Measurements from ENCODE around the gene SLC4A4.

SLC4A4 gene

DNA sequence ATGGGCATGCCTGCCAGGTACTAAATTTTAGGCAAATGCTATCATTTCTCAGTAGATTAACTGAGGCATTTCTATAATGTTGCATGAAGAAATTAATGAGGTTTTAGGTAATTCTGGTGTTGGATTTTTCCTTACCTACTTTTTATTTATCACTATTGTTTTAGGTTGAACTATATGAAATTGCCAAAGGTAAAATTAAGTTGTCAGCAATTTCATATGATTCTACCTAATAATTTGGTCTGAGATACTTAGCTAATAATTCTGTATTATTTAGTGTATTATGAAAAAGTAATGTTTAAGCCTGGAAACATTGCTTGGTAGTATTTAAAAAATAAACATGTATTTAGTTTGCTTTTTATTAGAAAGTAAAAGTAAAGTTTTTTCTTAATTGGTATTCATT, 22.7 kb downstream of the SLC4A4 start:
- no peaks in the 10 kb centered on the region for H3K36me3 ChIP-seq (ENCODE audit: control insufficient read depth in 2 of 2, insufficient read depth in 1 of 2, low read length in 2 of 2)
- H3K9me3 ChIP-seq (ENCODE audit: control insufficient read depth, insufficient read depth, low read depth, low read length), result no peaks in the 10 kb centered on the region
- no peak overlapping the region for H3K27ac ChIP-seq (ENCODE audit: extremely low read depth, low read depth, low read length)
- H3K4me1 ChIP-seq (ENCODE audit: control insufficient read depth, insufficient read depth, low read length), result no peaks in the 10 kb centered on the region
- POLR2A ChIA-PET, result no interaction called here
- TF ChIP-seq ZNF843 (tag by site-specific recombination; IDR thresholded peaks at IDR 0.05) (no peak), GLI2 (tag by site-specific recombination; IDR thresholded peaks at IDR 0.05; ENCODE audit: borderline replicate concordance, low read depth) (no peak), ZNF2 (tag by site-specific recombination; IDR thresholded peaks at IDR 0.05) (no peak), ZNF10 (tag by site-specific recombination; IDR thresholded peaks at IDR 0.05) (no peak), ZNF654 (tag by site-specific recombination; IDR thresholded peaks at IDR 0.05; ENCODE audit: low read depth) (no peak), ZNF624 (tag by site-specific recombination; IDR thresholded peaks at IDR 0.05) (no peak), ZSCAN30 (tag by site-specific recombination; IDR thresholded peaks at IDR 0.05) (no peak), ZNF544 (tag by site-specific recombination; IDR thresholded peaks at IDR 0.05) (no peak), ZNF423 (tag by site-specific recombination; IDR thresholded peaks at IDR 0.05) (no peak), HIC1 (tag by site-specific recombination; IDR thresholded peaks at IDR 0.05) (no peak), ZNF707 (tag by site-specific recombination; IDR thresholded peaks at IDR 0.05) (no peak), ZNF223 (tag by site-specific recombination; IDR thresholded peaks at IDR 0.05) (no peak), REPIN1 (tag by site-specific recombination; IDR thresholded peaks at IDR 0.05; ENCODE audit: low read depth) (no peak), ZNF600 (tag by site-specific recombination; IDR thresholded peaks at IDR 0.05) (no peak), GLIS2 (tag by site-specific recombination; IDR thresholded peaks at IDR 0.05) (no peak), ZNF354C (tag by site-specific recombination; IDR thresholded peaks at IDR 0.05; ENCODE audit: borderline replicate concordance, low read depth) (no peak)
- TF ChIP-seq, protein P1, sequence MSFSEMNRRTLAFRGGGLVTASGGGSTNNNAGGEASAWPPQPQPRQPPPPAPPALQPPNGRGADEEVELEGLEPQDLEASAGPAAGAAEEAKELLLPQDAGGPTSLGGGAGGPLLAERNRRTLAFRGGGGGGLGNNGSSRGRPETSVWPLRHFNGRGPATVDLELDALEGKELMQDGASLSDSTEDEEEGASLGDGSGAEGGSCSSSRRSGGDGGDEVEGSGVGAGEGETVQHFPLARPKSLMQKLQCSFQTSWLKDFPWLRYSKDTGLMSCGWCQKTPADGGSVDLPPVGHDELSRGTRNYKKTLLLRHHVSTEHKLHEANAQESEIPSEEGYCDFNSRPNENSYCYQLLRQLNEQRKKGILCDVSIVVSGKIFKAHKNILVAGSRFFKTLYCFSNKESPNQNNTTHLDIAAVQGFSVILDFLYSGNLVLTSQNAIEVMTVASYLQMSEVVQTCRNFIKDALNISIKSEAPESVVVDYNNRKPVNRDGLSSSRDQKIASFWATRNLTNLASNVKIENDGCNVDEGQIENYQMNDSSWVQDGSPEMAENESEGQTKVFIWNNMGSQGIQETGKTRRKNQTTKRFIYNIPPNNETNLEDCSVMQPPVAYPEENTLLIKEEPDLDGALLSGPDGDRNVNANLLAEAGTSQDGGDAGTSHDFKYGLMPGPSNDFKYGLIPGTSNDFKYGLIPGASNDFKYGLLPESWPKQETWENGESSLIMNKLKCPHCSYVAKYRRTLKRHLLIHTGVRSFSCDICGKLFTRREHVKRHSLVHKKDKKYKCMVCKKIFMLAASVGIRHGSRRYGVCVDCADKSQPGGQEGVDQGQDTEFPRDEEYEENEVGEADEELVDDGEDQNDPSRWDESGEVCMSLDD (tag by site-specific recombination; IDR thresholded peaks at IDR 0.05), result no peak
- TF ChIP-seq, protein P2, sequence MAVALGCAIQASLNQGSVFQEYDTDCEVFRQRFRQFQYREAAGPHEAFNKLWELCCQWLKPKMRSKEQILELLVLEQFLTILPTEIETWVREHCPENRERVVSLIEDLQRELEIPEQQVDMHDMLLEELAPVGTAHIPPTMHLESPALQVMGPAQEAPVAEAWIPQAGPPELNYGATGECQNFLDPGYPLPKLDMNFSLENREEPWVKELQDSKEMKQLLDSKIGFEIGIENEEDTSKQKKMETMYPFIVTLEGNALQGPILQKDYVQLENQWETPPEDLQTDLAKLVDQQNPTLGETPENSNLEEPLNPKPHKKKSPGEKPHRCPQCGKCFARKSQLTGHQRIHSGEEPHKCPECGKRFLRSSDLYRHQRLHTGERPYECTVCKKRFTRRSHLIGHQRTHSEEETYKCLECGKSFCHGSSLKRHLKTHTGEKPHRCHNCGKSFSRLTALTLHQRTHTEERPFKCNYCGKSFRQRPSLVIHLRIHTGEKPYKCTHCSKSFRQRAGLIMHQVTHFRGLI (tag by site-specific recombination; IDR thresholded peaks at IDR 0.05), result no peak
- TF ChIP-seq, protein P3, sequence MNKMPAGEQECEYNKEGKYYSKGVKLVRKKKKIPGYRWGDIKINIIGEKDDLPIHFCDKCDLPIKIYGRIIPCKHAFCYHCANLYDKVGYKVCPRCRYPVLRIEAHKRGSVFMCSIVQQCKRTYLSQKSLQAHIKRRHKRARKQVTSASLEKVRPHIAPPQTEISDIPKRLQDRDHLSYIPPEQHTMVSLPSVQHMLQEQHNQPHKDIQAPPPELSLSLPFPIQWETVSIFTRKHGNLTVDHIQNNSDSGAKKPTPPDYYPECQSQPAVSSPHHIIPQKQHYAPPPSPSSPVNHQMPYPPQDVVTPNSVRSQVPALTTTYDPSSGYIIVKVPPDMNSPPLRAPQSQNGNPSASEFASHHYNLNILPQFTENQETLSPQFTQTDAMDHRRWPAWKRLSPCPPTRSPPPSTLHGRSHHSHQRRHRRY (tag by site-specific recombination; IDR thresholded peaks at IDR 0.05), result no peak
- CTCF ChIA-PET, result no interaction called here
- no peak overlapping the region for H3K4me3 ChIP-seq (ENCODE audit: low read depth, low read length)

- Histone ChIP-seq H3K9me3 (ENCODE audit: control insufficient read depth, insufficient read depth, low read depth, low read length) (no peaks in the 10 kb centered on the region), H3K4me1 (ENCODE audit: control insufficient read depth, insufficient read depth, low read length) (no peaks in the 10 kb centered on the region), H3K4me3 (ENCODE audit: low read depth, low read length) (no peak overlapping the region), H3K36me3 (ENCODE audit: control insufficient read depth in 2 of 2, insufficient read depth in 1 of 2, low read length in 2 of 2) (no peaks in the 10 kb centered on the region), H3K27ac (ENCODE audit: extremely low read depth, low read depth, low read length) (no peak overlapping the region)
- CTCF ChIA-PET, result interaction anchor here (0.6 kb wide), 1 partner anchor 13 kb away, joined by 3 read pairs; no protein-coding TSS in a partner anchor
- POLR2A ChIA-PET, result no interaction called here
- TF ChIP-seq RBAK (tag by site-specific recombination; IDR thresholded peaks at IDR 0.05) (no peak), ZNF585B (tag by site-specific recombination; IDR thresholded peaks at IDR 0.05) (no peak), ZNF324 (tag by site-specific recombination; IDR thresholded peaks at IDR 0.05) (no peak), GLI2 (tag by site-specific recombination; IDR thresholded peaks at IDR 0.05; ENCODE audit: borderline replicate concordance, low read depth) (no peak), ZNF426 (tag by site-specific recombination; IDR thresholded peaks at IDR 0.05) (no peak)
- TF ChIP-seq, protein P4, sequence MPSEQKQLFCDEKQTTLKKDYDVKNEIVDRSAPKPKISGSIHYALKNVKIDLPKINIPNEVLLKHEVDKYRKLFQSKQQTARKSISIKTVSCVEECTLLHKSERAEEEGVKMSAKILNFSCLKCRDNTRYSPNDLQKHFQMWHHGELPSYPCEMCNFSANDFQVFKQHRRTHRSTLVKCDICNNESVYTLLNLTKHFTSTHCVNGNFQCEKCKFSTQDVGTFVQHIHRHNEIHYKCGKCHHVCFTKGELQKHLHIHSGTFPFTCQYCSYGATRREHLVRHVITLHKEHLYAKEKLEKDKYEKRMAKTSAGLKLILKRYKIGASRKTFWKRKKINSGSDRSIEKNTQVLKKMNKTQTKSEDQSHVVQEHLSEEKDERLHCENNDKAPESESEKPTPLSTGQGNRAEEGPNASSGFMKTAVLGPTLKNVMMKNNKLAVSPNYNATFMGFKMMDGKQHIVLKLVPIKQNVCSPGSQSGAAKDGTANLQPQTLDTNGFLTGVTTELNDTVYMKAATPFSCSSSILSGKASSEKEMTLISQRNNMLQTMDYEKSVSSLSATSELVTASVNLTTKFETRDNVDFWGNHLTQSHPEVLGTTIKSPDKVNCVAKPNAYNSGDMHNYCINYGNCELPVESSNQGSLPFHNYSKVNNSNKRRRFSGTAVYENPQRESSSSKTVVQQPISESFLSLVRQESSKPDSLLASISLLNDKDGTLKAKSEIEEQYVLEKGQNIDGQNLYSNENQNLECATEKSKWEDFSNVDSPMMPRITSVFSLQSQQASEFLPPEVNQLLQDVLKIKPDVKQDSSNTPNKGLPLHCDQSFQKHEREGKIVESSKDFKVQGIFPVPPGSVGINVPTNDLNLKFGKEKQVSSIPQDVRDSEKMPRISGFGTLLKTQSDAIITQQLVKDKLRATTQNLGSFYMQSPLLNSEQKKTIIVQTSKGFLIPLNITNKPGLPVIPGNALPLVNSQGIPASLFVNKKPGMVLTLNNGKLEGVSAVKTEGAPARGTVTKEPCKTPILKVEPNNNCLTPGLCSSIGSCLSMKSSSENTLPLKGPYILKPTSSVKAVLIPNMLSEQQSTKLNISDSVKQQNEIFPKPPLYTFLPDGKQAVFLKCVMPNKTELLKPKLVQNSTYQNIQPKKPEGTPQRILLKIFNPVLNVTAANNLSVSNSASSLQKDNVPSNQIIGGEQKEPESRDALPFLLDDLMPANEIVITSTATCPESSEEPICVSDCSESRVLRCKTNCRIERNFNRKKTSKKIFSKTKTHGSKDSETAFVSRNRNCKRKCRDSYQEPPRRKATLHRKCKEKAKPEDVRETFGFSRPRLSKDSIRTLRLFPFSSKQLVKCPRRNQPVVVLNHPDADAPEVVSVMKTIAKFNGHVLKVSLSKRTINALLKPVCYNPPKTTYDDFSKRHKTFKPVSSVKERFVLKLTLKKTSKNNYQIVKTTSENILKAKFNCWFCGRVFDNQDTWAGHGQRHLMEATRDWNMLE (tag by site-specific recombination; conservative IDR thresholded peaks at IDR 0.05; ENCODE audit: low read depth), result no peak
Measured at GRCh38 chr4:71366766-71367165, 27.9 kb downstream of the SLC4A4 start.

Data from HEK293 (cell line).